Measurements from ENCODE around the gene HNF4A. TPM values are rescaled to one million over a fixed set of nuclear protein-coding genes. Genes with fewer than 3 reads are reported as not detected.

HNF4A gene
- total and polyA plus RNA-seq, 2 of the 13 experiments (the other 11 are each of a cell fraction or from before 2014, with no cell fraction given): 80.9 to 169 TPM

DNA sequence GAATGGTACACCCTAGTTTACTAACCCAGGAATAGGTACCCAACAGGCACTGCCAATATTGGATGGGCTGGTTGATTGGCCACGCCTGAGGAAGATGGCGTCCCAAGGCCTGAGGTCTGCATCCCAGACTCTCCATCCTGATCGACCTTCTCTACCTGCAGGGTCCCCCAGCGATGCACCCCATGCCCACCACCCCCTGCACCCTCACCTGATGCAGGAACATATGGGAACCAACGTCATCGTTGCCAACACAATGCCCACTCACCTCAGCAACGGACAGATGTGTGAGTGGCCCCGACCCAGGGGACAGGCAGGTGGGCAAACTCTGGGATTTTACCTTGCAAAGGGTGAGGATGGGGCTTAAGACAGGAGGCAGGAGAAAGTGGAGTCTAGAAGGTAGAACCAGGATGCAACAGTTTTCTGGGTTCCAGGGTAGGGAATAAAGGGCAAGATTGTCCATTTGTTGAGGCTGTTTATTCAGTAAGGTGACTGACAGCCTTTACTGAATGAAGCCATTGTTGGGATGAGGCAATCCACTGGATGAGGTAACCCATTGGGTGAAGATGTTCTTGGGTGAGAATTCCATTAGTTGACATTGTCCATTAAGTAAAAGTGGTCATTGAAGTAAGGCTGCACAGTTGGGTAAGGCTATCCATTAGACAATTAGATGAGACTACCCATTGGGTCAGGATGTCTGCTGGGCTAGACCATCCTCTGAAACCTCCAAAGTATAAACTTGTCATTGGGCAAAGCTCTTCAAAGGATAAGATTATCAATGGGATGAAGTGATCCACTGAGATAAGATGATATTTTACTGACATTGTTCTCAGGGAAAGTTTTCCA, 72.9 kb downstream of the HNF4A start (continued):
- TF ChIP-seq, protein P1, sequence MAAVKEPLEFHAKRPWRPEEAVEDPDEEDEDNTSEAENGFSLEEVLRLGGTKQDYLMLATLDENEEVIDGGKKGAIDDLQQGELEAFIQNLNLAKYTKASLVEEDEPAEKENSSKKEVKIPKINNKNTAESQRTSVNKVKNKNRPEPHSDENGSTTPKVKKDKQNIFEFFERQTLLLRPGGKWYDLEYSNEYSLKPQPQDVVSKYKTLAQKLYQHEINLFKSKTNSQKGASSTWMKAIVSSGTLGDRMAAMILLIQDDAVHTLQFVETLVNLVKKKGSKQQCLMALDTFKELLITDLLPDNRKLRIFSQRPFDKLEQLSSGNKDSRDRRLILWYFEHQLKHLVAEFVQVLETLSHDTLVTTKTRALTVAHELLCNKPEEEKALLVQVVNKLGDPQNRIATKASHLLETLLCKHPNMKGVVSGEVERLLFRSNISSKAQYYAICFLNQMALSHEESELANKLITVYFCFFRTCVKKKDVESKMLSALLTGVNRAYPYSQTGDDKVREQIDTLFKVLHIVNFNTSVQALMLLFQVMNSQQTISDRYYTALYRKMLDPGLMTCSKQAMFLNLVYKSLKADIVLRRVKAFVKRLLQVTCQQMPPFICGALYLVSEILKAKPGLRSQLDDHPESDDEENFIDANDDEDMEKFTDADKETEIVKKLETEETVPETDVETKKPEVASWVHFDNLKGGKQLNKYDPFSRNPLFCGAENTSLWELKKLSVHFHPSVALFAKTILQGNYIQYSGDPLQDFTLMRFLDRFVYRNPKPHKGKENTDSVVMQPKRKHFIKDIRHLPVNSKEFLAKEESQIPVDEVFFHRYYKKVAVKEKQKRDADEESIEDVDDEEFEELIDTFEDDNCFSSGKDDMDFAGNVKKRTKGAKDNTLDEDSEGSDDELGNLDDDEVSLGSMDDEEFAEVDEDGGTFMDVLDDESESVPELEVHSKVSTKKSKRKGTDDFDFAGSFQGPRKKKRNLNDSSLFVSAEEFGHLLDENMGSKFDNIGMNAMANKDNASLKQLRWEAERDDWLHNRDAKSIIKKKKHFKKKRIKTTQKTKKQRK (IDR thresholded peaks at IDR 0.05; ENCODE audit: low read length): no peak
- TF ChIP-seq ZNF350 (CRISPR knock-in tag; IDR thresholded peaks at IDR 0.05; ENCODE audit: borderline replicate concordance, low read depth): peak; percentile 84; the same call in 1 of the 2 replicates
- no peak for TF ChIP-seq GLI4 (CRISPR knock-in tag; IDR thresholded peaks at IDR 0.05; ENCODE audit: borderline replicate concordance)
- TF ChIP-seq, protein P2, sequence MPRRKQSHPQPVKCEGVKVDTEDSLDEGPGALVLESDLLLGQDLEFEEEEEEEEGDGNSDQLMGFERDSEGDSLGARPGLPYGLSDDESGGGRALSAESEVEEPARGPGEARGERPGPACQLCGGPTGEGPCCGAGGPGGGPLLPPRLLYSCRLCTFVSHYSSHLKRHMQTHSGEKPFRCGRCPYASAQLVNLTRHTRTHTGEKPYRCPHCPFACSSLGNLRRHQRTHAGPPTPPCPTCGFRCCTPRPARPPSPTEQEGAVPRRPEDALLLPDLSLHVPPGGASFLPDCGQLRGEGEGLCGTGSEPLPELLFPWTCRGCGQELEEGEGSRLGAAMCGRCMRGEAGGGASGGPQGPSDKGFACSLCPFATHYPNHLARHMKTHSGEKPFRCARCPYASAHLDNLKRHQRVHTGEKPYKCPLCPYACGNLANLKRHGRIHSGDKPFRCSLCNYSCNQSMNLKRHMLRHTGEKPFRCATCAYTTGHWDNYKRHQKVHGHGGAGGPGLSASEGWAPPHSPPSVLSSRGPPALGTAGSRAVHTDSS (CRISPR knock-in tag; conservative IDR thresholded peaks at IDR 0.05): no peak
- peak; percentile 97 for TF ChIP-seq POGZ (CRISPR knock-in tag; IDR thresholded peaks at IDR 0.05)
- TF ChIP-seq, protein P3, sequence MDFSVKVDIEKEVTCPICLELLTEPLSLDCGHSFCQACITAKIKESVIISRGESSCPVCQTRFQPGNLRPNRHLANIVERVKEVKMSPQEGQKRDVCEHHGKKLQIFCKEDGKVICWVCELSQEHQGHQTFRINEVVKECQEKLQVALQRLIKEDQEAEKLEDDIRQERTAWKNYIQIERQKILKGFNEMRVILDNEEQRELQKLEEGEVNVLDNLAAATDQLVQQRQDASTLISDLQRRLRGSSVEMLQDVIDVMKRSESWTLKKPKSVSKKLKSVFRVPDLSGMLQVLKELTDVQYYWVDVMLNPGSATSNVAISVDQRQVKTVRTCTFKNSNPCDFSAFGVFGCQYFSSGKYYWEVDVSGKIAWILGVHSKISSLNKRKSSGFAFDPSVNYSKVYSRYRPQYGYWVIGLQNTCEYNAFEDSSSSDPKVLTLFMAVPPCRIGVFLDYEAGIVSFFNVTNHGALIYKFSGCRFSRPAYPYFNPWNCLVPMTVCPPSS (IDR thresholded peaks at IDR 0.05): no peak
- TF ChIP-seq NFE2L2 (IDR thresholded peaks at IDR 0.05; ENCODE audit: low read length): no peak
- TF ChIP-seq ZSCAN20 (CRISPR knock-in tag; IDR thresholded peaks at IDR 0.05; ENCODE audit: borderline replicate concordance): no peak
- no peak for TF ChIP-seq ZFP37 (CRISPR knock-in tag; IDR thresholded peaks at IDR 0.05; ENCODE audit: borderline replicate concordance)
- peak; percentile 99; the same call in 1 of the 2 replicates for TF ChIP-seq MEIS1 (CRISPR knock-in tag; IDR thresholded peaks at IDR 0.05; ENCODE audit: borderline replicate concordance)
- TF ChIP-seq PITX1 (CRISPR knock-in tag; IDR thresholded peaks at IDR 0.05): peak; percentile 93
- TF ChIP-seq, protein P4, sequence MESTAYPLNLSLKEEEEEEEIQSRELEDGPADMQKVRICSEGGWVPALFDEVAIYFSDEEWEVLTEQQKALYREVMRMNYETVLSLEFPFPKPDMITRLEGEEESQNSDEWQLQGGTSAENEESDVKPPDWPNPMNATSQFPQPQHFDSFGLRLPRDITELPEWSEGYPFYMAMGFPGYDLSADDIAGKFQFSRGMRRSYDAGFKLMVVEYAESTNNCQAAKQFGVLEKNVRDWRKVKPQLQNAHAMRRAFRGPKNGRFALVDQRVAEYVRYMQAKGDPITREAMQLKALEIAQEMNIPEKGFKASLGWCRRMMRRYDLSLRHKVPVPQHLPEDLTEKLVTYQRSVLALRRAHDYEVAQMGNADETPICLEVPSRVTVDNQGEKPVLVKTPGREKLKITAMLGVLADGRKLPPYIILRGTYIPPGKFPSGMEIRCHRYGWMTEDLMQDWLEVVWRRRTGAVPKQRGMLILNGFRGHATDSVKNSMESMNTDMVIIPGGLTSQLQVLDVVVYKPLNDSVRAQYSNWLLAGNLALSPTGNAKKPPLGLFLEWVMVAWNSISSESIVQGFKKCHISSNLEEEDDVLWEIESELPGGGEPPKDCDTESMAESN (CRISPR knock-in tag; conservative IDR thresholded peaks at IDR 0.05): peak; percentile 75; the same call in 1 of the 2 replicates
- peak; percentile 28 for TF ChIP-seq CCAR2 (optimal IDR thresholded peaks at IDR 0.05; ENCODE audit: low read depth, low read length)
- TF ChIP-seq, protein P5, sequence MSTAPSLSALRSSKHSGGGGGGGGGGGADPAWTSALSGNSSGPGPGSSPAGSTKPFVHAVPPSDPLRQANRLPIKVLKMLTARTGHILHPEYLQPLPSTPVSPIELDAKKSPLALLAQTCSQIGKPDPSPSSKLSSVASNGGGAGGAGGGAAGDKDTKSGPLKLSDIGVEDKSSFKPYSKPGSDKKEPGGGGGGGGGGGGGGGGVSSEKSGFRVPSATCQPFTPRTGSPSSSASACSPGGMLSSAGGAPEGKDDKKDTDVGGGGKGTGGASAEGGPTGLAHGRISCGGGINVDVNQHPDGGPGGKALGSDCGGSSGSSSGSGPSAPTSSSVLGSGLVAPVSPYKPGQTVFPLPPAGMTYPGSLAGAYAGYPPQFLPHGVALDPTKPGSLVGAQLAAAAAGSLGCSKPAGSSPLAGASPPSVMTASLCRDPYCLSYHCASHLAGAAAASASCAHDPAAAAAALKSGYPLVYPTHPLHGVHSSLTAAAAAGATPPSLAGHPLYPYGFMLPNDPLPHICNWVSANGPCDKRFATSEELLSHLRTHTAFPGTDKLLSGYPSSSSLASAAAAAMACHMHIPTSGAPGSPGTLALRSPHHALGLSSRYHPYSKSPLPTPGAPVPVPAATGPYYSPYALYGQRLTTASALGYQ (CRISPR knock-in tag; IDR thresholded peaks at IDR 0.05): peak; percentile 88
- no peak for TF ChIP-seq ZNF263 (CRISPR knock-in tag; IDR thresholded peaks at IDR 0.05)
- TF ChIP-seq RBAK (CRISPR knock-in tag; IDR thresholded peaks at IDR 0.05): no peak
- peak; percentile 74; the same call in 1 of the 2 replicates for TF ChIP-seq ZNF383 (CRISPR knock-in tag; IDR thresholded peaks at IDR 0.05; ENCODE audit: borderline replicate concordance)
- no peak for TF ChIP-seq RFX3 (CRISPR knock-in tag; IDR thresholded peaks at IDR 0.05)
- TF ChIP-seq ZNF546 (CRISPR knock-in tag; conservative IDR thresholded peaks at IDR 0.05): no peak
